Stimulated activated CD8-positive, alpha-beta memory T cell treated with anti-CD3 and anti-CD28 coated beads, Interleukin-4, amount 100 ng/mL, for 1 hour (primary cell): ENCODE data around the gene TTLL10.
A peak's percentile ranks its signal among the peaks of the same experiment; 100 is the strongest.

ENCODE experiments used
- DNase-seq, 2 donors: peaks; one replicate each; pipeline ENCODE4 v3.0.0-alpha.2; 2020; ENCODE audit warnings: low read depth in 2 of 2, low spot score in 1 of 2

TTLL10 gene

GRCh38 chr1:1157426-1157913 is 16.2 kb upstream of the TTLL10 start:
- peak in 1 of 2 donors; percentile 25 for DNase-seq

- no peak for DNase-seq
These were observed 15.6 kb upstream of the TTLL10 start for GRCh38 chr1:1157914-1158710.

GRCh38 chr1:1160281-1160930 is 13.3 kb upstream of the TTLL10 start:
- no peak for DNase-seq

GRCh38 chr1:1161078-1161682 is 12.5 kb upstream of the TTLL10 start:
- DNase-seq, result no peak

GRCh38 chr1:1161683-1162079 is 12.0 kb upstream of the TTLL10 start:
- DNase-seq, result no peak

GRCh38 chr1:1162597-1163537 is 10.8 kb upstream of the TTLL10 start:
- no peak for DNase-seq

GRCh38 chr1:1163538-1164070 is 10.1 kb upstream of the TTLL10 start:
- DNase-seq, result no peak

GRCh38 chr1:1164361-1164700 is 9.3 kb upstream of the TTLL10 start:
- no peak for DNase-seq

- DNase-seq, result no peak
These were observed 8.8 kb upstream of the TTLL10 start for GRCh38 chr1:1164701-1165451.

GRCh38 chr1:1165485-1165884 is 8.2 kb upstream of the TTLL10 start:
- DNase-seq, result no peak

- no peak for DNase-seq
These were observed 7.7 kb upstream of the TTLL10 start for GRCh38 chr1:1165900-1166421.

GRCh38 chr1:1166642-1167397 is 6.9 kb upstream of the TTLL10 start:
- no peak for DNase-seq

- DNase-seq, result no peak
These were observed 6.3 kb upstream of the TTLL10 start for GRCh38 chr1:1167398-1167821.

- DNase-seq, result no peak
These were observed 5.7 kb upstream of the TTLL10 start for GRCh38 chr1:1167841-1168450.

- no peak for DNase-seq
These were observed 4.9 kb upstream of the TTLL10 start for GRCh38 chr1:1168451-1169411.

GRCh38 chr1:1169429-1170214 is 4.1 kb upstream of the TTLL10 start:
- no peak for DNase-seq
